NCI-H1092 treated with DMSO at 0.1 percent for 48 hours (cell line): ENCODE results near the gene TUBB1.
"Not testable (repeated sequence)": the region's sequence is repeated elsewhere in the genome, so short reads cannot be mapped to it uniquely, and the experiment has no call there.

ENCODE experiments used
- DNase-seq: peaks from one replicate; lab custom pipeline; 2025; lab: John Stamatoyannopoulos, UW

TUBB1 gene

DNA sequence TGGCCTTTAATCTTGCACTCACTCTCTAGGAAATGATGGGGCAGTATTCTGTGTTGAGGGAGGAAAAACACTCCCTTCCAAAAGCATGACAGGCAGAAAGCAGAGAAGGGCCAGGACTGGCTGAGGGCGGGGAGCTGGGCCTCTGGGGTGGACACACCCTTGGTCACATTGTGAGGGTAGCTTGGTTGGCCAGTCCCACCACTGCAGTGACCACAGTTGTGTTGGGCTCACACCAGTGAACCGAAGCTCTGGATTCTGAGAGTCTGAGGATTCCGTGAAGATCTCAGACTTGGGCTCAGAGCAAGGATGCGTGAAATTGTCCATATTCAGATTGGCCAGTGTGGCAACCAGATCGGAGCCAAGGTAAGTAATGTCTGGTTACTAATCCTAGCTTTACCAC lies at the start of gene TUBB1:
Gene TUBB1, plus strand, starts transcription at position 213 of the 400 bp plus-strand sequence. Its CDS starts 94 bp downstream, at position 307.
- no peak for DNase-seq

GRCh38 chr20:58969439-58969838 lies 49.8 kb upstream of the TUBB1 start:
- DNase-seq = no peak

DNA sequence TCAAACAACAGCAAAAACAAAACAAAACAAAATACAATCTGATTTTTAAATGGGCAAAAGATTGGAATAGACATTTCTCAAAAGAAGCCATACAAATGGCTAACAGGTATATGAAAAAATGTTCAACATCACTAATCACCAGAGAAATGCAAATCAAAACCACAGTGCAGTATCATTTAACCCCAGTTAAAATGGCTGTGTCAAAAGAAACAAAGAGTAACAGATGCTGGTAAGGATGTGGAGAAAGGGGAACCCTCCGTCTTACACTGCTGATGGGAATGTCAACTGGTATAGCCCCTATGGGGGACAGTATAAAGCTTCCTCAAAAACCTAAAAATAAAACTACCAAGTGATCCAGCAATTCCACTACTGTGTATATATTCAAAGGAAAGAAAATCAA lies 49.1 kb upstream of the TUBB1 start:
- DNase-seq = no peak

- no peak for DNase-seq
These were observed 47.8 kb upstream of the TUBB1 start for GRCh38 chr20:58971429-58971828.

DNA sequence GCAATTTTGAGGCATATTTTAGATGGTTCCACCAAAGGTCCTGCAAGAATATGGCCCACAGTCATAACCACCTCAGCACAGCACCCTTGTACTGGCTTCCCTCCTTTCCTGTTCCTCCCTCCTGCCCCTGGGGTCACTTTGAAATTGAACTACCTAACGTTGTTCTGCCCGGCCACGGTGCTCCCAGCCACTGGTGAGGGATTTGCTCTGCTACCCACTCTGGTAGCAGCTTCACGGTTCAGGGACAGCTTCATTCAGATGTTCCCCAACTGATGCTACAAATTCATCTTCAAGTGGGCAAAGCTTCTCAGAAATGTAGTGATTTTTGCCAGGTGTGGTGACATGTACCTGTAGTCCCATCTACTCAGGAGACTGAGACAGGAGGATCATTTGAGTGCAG lies 46.0 kb upstream of the TUBB1 start:
- no peak for DNase-seq

DNA sequence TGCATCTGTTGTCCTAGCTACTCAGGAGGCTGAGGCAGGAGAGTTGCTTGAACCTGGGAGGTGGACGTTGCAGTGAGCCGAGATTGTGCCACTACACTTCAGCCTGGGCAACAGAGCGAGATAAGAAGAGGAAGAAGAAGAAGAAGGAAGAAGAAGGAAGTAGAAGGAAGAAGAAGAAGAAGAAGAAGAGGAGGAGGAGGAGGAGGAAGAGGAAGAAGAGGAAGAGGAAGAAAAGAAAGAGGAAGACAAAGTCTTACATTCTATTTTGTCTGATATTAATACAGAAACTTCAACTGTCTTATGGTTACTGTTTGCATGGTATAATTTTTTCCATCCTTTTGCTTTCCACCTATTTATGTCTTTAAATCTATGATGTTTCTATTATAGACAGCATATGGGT lies 45.4 kb upstream of the TUBB1 start:
- DNase-seq = no peak

DNA sequence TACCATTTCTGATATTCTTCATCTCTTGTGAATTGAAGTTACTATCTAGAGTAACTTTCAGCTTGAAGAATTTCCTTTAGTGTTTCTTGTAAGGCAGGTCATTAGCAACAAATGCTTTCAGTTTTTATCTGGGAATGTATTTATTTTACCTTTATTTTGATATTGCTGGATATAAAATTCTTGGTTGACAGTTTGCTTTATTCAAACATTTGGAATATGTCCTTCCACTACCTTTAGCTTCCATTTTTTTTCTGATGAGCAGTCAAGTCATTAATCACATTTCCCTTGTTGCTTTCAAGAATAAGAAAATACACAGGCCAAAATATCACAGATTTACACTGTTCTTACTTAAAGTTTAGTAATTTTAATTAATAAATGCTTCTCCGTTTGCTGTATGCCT lies 43.9 kb upstream of the TUBB1 start:
- DNase-seq = no peak

GRCh38 chr20:58976061-58976730 lies 43.0 kb upstream of the TUBB1 start:
- DNase-seq = no peak

DNA sequence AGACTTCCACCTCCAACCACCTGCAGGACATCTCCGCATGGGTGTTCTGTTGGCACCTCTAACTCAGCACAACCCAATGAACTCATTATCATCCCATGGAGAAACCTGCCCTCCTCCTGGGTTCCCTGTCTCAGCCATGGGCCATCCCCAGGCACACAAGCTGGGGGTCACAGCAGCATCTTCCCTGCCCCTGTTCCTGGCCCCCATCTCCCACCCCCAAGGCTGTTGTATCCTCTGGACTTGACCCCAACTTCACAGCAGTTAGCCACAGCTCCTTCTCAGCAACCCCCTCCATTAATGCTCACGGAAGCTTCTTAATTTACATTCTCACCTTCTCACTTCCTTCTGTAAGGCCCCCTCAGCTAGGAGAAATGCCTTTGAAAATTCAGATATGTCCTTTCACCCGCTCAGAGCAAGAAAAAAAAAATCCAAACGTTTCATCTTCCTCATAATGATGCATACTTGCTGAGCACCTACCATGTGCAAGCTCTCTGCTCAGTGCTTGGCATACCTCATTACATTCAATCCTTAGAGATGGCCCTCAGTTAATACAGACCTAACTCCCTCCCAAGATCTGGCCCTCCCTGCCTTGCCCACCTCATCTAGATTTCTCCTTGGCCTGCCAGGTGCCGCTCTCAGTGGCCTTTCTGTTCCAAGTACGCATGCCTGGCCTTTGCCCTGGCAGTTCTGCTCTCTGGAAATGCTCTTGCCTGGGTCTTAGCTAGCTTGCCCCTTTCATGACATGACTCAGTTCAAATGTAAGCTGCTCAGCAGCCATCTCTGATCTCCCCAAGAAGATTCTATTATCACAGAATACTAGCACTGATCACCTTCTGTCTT lies 40.7 kb upstream of the TUBB1 start:
- no peak for DNase-seq

DNA sequence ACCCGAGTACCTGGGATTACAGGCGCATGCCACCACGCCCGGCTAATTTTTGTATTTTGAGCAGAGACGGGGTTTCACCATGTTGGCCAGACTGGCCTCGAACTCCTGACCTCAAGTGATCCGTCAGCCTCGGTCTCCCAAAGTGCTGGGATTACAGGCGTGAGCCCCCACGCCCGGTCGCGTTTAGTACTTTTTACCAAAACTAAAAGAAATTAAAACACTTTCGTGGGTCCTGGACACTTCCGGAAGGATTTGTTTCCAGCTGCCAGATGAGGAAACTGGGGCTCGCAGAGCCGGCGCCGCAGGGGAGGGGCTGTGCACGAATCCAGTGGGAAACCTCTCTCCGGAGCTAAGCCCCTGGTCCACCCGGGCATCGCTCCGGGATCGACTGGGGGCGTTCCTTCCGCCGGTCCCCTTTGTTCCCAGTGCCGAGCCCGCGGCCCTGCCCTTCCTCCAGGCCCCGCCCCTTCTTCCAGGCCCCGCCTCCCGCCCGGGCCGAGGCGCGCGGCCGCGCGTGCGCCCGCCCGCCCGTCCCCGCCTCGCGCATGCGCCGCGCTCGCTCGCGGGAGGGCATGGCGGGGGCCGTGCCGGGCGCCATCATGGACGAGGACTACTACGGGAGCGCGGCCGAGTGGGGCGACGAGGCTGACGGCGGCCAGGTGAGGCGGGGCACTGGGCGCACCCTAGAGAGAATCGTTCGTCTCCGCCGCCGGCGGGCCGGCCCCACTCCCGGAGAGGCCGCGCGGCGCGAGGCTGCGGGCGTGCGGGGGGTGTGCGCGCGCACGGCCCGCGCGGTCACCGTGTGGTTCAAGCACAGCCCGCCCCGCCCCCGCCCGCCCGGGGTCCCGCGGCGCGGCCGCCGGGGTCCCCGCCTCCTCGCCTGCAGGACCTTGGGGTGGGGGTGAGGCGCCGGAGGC lies 38.3 kb upstream of the TUBB1 start, which contains the start of gene NELFCD:
Gene NELFCD, plus strand, starts transcription at position 546 of the 917 bp plus-strand sequence. Its CDS starts 54 bp downstream, at position 600.
- peak; percentile 86 for DNase-seq

DNA sequence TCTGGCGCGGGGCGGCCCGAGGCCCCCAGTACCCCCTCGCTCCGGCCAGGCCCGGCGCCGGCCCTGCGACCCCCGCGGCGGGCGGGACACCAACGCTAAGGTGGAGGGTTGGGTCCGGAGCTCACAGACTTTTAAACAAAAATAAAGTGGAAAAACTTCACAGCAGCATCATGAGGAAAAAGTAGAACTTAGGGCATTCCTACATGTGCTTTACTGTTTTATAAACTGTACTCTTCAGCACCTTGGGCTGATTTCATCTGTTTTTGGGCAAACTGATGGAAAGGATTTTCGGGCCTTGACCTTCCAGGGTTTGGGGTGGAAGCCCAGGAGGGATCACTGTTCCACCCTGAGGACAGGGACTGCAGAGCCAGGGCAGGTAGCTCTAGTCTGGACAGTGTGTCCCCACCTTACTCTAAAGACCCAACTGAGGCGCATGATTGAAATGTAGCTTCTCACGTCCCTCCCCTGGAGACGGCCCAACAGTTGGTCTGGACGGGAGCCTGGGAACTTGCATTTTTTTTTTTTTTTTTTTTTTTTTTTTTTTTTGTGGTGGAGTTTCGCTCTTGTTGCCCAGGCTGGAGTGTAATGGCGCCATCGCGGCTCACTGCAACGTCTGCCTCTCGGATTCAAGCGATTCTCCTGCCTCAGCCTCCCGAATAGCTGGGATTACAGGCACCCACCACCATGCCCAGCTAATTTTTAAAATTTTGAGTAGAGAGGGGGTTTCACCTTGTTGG lies 37.4 kb upstream of the TUBB1 start:
- DNase-seq = peak; percentile 10

DNA sequence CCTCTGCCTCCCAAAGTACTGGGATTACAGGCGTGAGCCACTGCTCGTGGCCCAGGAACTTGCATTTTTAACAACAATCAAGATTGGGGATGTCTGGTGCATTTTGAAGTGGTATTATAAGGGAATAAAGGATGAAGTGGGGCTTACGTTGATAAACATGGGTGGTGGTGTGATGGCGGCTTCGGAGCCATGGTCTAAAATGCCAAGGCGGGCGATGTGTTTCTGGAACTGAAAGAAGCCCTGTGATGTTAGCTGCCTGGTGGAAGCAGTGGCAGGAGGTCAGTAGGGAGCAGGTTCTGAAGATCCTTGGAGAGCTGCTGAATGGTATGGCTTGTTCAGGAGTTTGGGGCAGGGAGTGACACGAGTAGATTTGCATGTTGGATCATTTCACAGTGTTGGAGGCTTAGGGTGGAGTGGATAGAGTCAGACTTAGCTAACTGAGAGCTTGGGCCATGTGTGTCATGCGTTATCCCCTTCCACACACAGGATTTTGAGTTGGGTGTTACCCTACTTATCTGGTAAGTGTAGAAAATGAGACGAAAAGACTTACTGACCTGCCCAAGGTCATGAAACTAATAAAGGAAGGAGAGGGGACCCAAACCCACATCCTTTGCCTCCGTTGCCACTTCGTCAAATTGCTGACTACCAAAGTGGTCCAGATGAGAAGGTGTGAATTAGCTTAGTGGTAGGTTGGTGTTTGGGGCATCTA lies 36.7 kb upstream of the TUBB1 start:
- no peak for DNase-seq

GRCh38 chr20:58983115-58983468 lies 36.1 kb upstream of the TUBB1 start:
- not testable (repeated sequence) for DNase-seq

GRCh38 chr20:58984691-58985090 lies 34.5 kb upstream of the TUBB1 start:
- DNase-seq = no peak

- DNase-seq = no peak
These were observed 33.6 kb upstream of the TUBB1 start for GRCh38 chr20:58985656-58986055.

GRCh38 chr20:58986286-58986967 lies 32.8 kb upstream of the TUBB1 start:
- no peak for DNase-seq

DNA sequence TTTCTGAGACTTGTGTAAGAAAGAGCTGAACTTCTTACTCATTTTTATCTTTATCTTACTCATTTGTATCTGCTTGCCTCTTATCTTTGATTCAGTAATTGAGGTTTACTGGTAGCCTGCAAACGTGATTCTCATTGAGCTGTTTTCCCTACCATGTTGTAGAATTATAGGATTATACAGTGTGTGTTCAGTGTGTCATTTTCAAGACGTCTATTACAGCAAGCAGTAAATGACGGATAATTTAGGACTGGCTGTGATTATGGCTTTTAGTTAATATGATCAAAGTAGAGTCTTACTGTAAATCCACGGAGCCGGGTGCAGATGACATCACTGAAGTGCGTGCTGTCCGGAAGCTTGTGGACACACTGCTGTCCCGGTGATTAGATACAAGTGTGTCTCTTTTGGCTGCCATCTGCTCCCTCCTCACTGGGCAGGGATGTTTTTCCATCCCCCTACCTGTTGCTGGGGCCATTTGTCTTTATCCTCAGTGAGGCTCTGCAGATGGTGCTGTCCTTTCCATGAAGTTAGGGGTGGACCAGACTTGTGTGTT lies 32.2 kb upstream of the TUBB1 start:
- no peak for DNase-seq

DNA sequence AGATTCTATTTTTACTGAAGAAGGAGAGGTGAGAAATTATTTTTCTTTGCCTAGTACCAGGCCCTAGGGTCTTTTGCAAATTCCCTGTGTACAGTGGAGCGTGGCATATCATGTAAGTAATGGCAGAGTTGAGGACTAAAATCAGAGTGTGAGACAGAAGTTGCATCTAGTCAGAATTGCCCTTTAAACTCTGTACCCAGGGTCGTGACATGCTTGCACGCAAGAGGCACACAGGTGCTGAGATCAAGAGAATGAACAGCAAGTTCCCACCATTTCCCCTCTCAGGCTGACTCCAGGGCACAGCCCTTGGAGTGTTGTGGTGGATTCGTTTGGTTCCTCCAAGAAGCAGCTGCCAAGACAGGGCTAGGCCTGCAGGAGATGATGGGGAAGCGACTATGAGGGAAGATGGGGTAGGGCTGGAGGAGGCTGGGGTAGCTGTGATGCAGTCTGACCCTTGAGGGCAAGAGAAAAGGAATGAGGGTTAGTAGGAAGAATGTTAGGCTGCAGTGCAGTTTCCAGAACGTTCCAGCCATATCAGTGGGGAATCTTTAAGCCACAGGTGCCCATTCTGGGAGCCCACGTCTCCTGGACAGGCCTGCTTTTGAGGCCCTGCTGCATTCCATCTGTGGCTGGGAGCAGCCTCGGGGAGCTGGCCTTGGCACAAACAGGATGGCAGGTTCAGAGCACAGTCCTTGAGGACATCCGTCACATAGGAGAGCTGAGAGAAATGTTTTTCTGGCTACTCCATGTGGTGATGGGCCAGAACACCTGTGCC lies 31.3 kb upstream of the TUBB1 start:
- no peak for DNase-seq

DNA sequence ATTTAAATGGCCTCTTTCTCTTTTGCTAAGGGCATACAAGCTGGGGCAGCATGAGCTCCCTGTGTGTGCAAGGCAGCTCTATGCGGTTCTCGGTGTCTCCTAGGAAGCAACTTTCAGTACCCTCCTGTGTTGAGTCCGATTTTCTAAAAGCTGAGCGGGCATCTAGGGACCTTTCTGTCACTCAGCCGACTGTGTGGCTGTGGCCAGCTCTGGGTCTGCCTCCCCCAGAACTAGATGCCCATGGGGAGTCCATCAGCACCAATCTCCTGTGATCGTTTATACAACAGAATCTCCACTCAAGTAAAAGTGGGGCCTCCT lies 30.7 kb upstream of the TUBB1 start:
- no peak for DNase-seq

- no peak for DNase-seq
These were observed 30.0 kb upstream of the TUBB1 start for GRCh38 chr20:58989196-58989595.
